HG03439 (cell line): Measurements from ENCODE around the gene CST4.
"Not testable (repeated sequence)": the region's sequence is repeated elsewhere in the genome, so short reads cannot be mapped to it uniquely, and the experiment has no call there.

ENCODE experiments used
- ATAC-seq: cut with Tn5 transposase; IDR thresholded peaks from one replicate; pipeline ENCODE4 v1.9.1; 2021; ENCODE audit warnings: mild to moderate bottlenecking, moderate library complexity; ENCODE audit not compliant: unreplicated experiment

CST4 gene

GRCh38 chr20:23662276-23662870 lies 26.5 kb downstream of the CST4 start:
- ATAC-seq = no peak

DNA sequence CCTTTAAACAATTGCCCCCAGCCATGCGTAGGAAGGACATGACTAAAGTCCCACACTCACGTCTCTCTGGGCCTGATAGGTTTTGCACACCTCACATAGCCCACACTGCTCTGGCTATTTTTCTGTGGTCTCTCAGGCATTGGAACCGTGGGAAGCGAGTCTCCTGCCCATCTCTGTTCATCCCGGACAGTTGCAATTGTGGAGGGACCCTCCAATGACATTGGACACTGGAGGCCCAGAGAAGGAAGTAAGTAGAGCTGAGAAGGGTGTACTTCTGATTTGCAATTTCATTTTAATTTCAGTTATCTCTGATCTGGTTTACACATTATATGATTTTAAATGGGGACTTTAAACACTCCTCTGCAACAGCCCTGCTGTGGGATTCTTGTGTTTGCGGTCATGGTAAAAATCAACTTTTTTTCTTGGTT lies 27.8 kb downstream of the CST4 start:
- no peak for ATAC-seq

- ATAC-seq = no peak
Observed at GRCh38 chr20:23659989-23660837, 28.6 kb downstream of the CST4 start.

GRCh38 chr20:23659610-23659988 lies 29.2 kb downstream of the CST4 start:
- ATAC-seq = not testable (repeated sequence)

DNA sequence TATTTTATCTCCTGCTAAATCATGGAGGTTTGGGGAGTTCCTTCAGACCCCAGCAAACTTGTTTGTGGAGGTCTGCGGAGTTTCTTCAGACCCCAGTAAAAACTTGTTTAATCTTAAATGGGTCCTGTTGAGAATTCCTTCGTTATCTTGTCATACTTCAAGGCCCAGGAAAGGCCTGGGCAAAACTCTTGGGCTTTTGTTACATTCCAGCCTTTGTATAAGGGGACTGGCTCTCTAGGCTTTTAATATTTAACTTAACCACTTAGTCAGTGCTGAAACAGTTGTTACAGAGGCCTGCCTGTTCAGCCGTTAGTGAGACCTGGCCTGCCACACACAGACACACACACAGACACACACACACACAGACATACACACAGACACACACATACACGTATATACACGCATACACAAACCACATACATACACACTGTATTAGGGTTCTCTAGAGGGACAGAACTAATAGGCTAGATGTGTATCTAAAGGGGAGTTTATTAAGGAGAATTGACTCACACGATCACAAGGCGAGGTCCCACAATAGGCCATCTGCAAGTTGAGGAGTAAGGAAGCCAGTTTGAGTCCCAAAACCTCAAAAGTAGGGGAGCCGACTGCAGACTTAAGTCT lies 29.7 kb downstream of the CST4 start:
- ATAC-seq = no peak

DNA sequence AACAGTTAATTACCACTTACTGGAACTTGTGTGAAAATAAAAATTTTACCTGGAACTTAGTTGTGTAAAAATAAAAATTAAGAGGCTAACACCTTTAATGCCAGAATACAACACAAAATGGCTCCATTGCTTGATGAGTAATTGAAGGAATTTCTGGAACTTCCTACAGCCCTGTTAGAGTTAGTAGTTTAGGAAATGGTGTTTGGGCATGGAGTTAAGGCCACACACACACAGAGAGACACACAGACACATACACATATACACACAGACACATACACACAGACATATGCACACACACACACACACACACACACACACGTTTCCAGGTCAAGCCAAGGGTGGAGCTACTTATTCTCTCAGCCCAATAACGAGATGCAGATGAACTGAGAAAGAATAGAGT lies 30.5 kb downstream of the CST4 start:
- no peak for ATAC-seq

GRCh38 chr20:23657202-23657601 lies 31.6 kb downstream of the CST4 start:
- no peak for ATAC-seq

- ATAC-seq = no peak
Observed at GRCh38 chr20:23656372-23656771, 32.5 kb downstream of the CST4 start.

- no peak for ATAC-seq
Observed at GRCh38 chr20:23655491-23656211, 33.2 kb downstream of the CST4 start.

- ATAC-seq = no peak
Observed at GRCh38 chr20:23654717-23655116, 34.1 kb downstream of the CST4 start.

- no peak for ATAC-seq
Observed at GRCh38 chr20:23654000-23654399, 34.8 kb downstream of the CST4 start.

DNA sequence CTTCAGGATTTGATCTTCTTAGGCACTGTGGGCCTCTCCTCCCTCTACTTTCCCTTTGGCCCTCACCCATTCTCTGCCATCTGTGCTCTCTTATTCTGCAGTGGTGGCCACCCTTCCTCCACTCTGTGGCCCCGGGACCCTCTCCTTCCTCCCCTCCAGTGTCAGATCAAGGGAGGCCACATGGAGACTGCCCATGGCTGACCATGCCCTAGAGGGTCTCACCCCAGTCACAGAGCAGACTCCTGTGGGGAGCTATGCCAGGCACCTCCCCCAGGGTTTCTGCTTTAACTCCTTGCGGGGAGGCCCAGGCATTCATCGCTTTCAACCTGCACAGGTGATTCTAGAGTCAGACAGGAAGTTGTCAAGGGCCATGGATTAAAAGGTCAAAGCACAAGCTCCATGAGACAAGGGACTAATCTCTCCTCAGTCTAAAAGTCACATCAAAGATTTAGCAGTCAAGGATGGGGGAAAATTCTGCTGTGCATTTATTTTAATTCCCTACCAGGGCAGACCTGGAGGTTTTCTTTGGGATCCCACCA lies 35.4 kb downstream of the CST4 start:
- ATAC-seq = no peak

DNA sequence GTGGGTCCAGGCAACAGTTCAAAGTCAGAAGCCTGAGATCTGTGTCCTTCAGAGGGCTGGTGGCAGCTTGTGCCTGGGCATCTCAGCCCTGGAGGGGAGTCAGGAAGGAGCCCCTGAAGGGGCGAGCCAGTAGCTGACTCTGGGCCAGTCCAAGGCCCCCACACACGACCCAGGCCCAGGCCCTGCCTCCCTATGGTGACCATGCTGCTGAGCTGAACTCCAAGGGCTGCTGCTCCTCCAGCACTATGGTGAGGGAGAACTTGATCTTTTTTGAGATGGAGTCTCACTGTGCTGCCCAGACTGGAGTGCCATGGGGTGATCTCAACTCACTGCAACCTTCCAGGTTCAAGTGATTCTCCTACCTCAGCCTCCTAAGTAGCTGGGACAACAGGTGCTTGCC lies 35.9 kb downstream of the CST4 start:
- no peak for ATAC-seq

DNA sequence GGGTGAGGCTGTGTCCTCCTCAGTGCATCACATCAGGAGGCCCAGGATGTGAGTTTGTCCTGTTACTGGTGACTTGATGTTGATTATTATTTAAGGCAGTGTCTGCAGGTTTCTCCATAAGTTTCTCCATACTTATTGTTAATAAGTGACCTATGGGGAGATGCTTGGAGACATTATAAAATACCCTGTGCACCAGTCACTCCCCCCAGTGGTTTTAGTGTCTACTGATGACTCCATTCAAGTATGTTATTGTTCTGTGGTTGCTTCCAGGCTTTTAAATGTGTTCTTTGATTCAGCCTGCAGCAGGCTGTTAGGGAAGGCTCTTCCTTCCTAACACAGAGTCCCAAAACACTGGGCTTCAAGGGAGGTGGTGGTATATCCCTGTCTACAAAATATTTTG lies 36.5 kb downstream of the CST4 start:
- no peak for ATAC-seq

GRCh38 chr20:23651117-23651516 lies 37.7 kb downstream of the CST4 start:
- no peak for ATAC-seq

DNA sequence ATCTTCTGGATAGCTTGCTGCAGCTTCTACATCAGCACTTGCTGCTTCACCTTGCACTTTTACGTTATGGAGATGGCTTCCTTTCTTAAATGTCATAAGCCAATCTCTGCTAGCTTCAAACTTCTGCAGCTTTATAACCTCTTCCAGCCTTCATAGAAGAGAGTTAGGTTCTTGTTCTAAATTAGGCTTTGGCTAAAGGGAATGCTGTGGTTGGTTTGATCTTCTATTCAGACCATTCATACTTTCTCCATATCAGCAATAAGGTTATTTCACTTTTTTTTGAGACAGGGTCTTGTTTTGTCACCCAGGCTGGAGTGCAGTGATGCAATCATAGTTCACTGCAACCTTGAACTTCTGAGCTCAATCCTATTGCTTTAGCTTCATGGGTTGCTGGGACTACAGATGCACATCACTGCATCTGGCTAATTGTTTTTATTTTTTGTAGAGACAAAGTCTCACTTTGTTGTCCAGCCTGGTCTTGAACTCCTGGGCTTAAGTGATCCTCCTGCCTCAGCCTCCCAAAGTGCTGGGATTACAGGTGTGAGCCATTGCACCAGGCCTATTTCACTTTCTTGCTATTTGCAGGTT lies 38.9 kb downstream of the CST4 start:
- ATAC-seq = no peak

DNA sequence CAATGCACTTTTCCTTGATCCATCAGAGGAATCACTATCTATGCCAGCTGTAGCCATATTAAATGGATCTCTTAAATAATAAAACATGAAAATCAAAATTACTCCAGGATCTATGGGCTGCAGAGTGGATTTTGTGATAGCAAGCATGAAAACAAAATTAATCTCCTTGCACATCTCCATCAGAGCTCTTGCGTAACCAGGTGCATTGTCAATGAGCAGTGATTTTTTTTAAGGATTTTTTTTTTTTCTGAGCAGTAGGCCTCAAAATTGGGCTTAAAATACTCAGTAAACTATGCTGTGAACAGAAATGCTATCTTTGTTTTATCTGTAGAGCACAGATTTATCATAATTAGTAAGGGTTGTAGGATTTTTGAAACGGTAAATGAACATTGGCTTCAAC lies 39.6 kb downstream of the CST4 start:
- ATAC-seq = no peak

- ATAC-seq = no peak
Observed at GRCh38 chr20:23647346-23647745, 41.5 kb downstream of the CST4 start.

GRCh38 chr20:23646106-23646873 lies 42.5 kb downstream of the CST4 start:
- ATAC-seq = no peak

DNA sequence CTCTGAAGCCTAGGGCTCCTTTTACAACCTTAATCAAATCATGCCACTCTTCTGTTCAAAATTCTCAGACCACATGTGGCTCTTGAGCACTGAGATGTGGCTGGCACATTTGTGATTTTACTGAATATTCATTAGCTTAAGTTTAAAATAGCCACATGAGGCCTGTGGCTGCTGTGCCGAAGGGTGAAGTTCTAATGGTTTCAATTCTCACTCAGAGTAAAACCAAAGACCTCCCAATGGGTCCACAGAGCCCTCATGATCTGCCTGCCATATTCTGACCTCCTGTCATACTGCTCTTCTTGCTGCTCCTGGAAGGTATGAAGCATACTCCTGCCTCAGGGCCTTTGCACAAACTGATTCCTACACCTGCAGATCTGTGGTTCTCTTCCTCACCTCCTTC lies 43.3 kb downstream of the CST4 start:
- ATAC-seq = peak; percentile 50
